Rectal smooth muscle tissue (tissue), 1 donor: ENCODE data around the gene BPNT1.
"Not testable (repeated sequence)": the region's sequence is repeated elsewhere in the genome, so short reads cannot be mapped to it uniquely, and the experiment has no call there.

ENCODE experiments used
- H3K27ac ChIP-seq: one replicate; pipeline ENCODE4 v1.7.0; 2013; ENCODE audit warnings: low read depth, low read length, inconsistent platforms
- H3K27me3 ChIP-seq: one replicate; pipeline ENCODE4 v1.7.0; 2013; ENCODE audit warnings: low read length; ENCODE audit not compliant: control insufficient read depth, insufficient read depth
- H3K36me3 ChIP-seq: one replicate; pipeline ENCODE4 v1.7.0; 2013; ENCODE audit warnings: low read length; ENCODE audit not compliant: control insufficient read depth, insufficient read depth
- H3K4me1 ChIP-seq: one replicate; pipeline ENCODE4 v1.7.0; 2013; ENCODE audit warnings: low read length; ENCODE audit not compliant: control insufficient read depth, insufficient read depth
- H3K4me3 ChIP-seq: one replicate; pipeline ENCODE4 v1.7.0; 2013; ENCODE audit warnings: low read length
- H3K9ac ChIP-seq: one replicate; pipeline ENCODE4 v1.7.0; 2013; ENCODE audit warnings: low read length

Gene BPNT1

GRCh38 chr1:220112600-220112999 is 23.0 kb upstream of the BPNT1 start:
- H3K36me3 ChIP-seq: peaks cover 21% of the 10 kb centered on the region
- H3K27ac ChIP-seq, H3K27me3 ChIP-seq, H3K4me3 ChIP-seq, H3K4me1 ChIP-seq, H3K9ac ChIP-seq: not testable (repeated sequence)

GRCh38 chr1:220110473-220110872 is 20.9 kb upstream of the BPNT1 start:
- not testable (repeated sequence) for H3K4me3 ChIP-seq, H3K27me3 ChIP-seq, H3K27ac ChIP-seq, H3K4me1 ChIP-seq, H3K9ac ChIP-seq
- peaks cover 22% of the 10 kb centered on the region for H3K36me3 ChIP-seq

GRCh38 chr1:220099826-220100225 is 10.2 kb upstream of the BPNT1 start:
- H3K36me3 ChIP-seq: no peaks in the 10 kb centered on the region
- no peak overlapping the region for H3K27ac ChIP-seq
- H3K4me1 ChIP-seq: no peaks in the 10 kb centered on the region
- H3K9ac ChIP-seq: no peak overlapping the region
- H3K4me3 ChIP-seq: no peak overlapping the region
- no peaks in the 10 kb centered on the region for H3K27me3 ChIP-seq

GRCh38 chr1:220094016-220094911 is 4.7 kb upstream of the BPNT1 start, which contains the start of gene IARS2:
Gene IARS2 (plus strand): TSS chr1:220094132. CDS start chr1:220094217, 85 bp downstream.
- Histone ChIP-seq H3K4me3 (peak within 1 kb of the TSS; percentile 91), H3K27me3 (no peaks in the 10 kb centered on the region), H3K36me3 (no peaks in the 10 kb centered on the region), H3K9ac (peak within 1 kb of the TSS; percentile 68), H3K4me1 (no peaks in the 10 kb centered on the region), H3K27ac (peak within 1 kb of the TSS; percentile 77)

- peak overlapping the region; percentile 77 for H3K27ac ChIP-seq
- no peaks in the 10 kb centered on the region for H3K4me1 ChIP-seq
- no peaks in the 10 kb centered on the region for H3K27me3 ChIP-seq
- no peak overlapping the region for H3K4me3 ChIP-seq
- H3K9ac ChIP-seq: no peak overlapping the region
- no peaks in the 10 kb centered on the region for H3K36me3 ChIP-seq
Measured at GRCh38 chr1:220093361-220094015, 3.9 kb upstream of the BPNT1 start.

- no peaks in the 10 kb centered on the region for H3K4me1 ChIP-seq
- H3K36me3 ChIP-seq: no peaks in the 10 kb centered on the region
- no peak overlapping the region for H3K27ac ChIP-seq
- H3K9ac ChIP-seq: no peak overlapping the region
- H3K4me3 ChIP-seq: no peak overlapping the region
- no peaks in the 10 kb centered on the region for H3K27me3 ChIP-seq
Measured at GRCh38 chr1:220092694-220093093, 3.1 kb upstream of the BPNT1 start.

- H3K9ac ChIP-seq, H3K4me1 ChIP-seq, H3K36me3 ChIP-seq, H3K27me3 ChIP-seq, H3K27ac ChIP-seq, H3K4me3 ChIP-seq: not testable (repeated sequence)
Measured at GRCh38 chr1:220086261-220086686, 3.3 kb downstream of the BPNT1 start.

- Histone ChIP-seq H3K4me1 (no peaks in the 10 kb centered on the region), H3K36me3 (no peaks in the 10 kb centered on the region), H3K4me3 (no peak overlapping the region), H3K27me3 (no peaks in the 10 kb centered on the region), H3K9ac (no peak overlapping the region), H3K27ac (no peak overlapping the region)
Measured at GRCh38 chr1:220084460-220084859, 5.1 kb downstream of the BPNT1 start.

- Histone ChIP-seq H3K27ac (no peak overlapping the region), H3K36me3 (no peaks in the 10 kb centered on the region), H3K4me1 (no peaks in the 10 kb centered on the region), H3K9ac (no peak overlapping the region), H3K27me3 (no peaks in the 10 kb centered on the region), H3K4me3 (no peak overlapping the region)
Measured at GRCh38 chr1:220077887-220078286, 11.7 kb downstream of the BPNT1 start.

- Histone ChIP-seq H3K4me3 (no peak overlapping the region), H3K27me3 (no peaks in the 10 kb centered on the region)
Measured at GRCh38 chr1:220076861-220077762, 12.5 kb downstream of the BPNT1 start.

GRCh38 chr1:220067269-220068204 is 22.1 kb downstream of the BPNT1 start:
- H3K4me1 ChIP-seq: no peaks in the 10 kb centered on the region
- H3K27me3 ChIP-seq: no peaks in the 10 kb centered on the region
- no peak overlapping the region for H3K27ac ChIP-seq
- no peak overlapping the region for H3K9ac ChIP-seq
- H3K36me3 ChIP-seq: peaks cover 11% of the 10 kb centered on the region
- no peak overlapping the region for H3K4me3 ChIP-seq

More at GRCh38 chr1:220076861-220077762, 12.5 kb downstream of the BPNT1 start:
- Histone ChIP-seq H3K27ac (no peak overlapping the region), H3K36me3 (no peaks in the 10 kb centered on the region), H3K4me1 (no peaks in the 10 kb centered on the region), H3K9ac (no peak overlapping the region)
